Measurements from ENCODE around the gene KIF25. TPM values are rescaled to one million over a fixed set of nuclear protein-coding genes. Genes with fewer than 3 reads are reported as not detected.

The KIF25 gene
- total and polyA plus RNA-seq, 4 donors: 0.05 TPM; not detected in 3

GRCh38 chr6:168030908-168031307 lies 33.4 kb downstream of the KIF25 start:
- Histone ChIP-seq H3K9me3 (ENCODE audit: control insufficient read depth in 4 of 4, low read length in 3 of 4) (peaks cover 0 to 4% (median 0%) of the 10 kb centered on the region in 4 donors), H3K27ac (ENCODE audit: low read depth in 1 of 2, low read length in 2 of 2) (no peak overlapping the region), H3K27me3 (ENCODE audit: control insufficient read depth in 4 of 4, insufficient read depth in 4 of 4, low read length in 3 of 4) (no peaks in the 10 kb centered on the region), H3K36me3 (ENCODE audit: control insufficient read depth in 4 of 4, insufficient read depth in 3 of 4, low read depth in 1 of 4, low read length in 3 of 4) (no peaks in the 10 kb centered on the region), H3K4me1 (ENCODE audit: control insufficient read depth in 4 of 4, insufficient read depth in 4 of 4, low read length in 3 of 4) (peaks cover 0 to 6% (median 4%) of the 10 kb centered on the region in 4 donors), H3K4me3 (ENCODE audit: low read depth in 1 of 3, low read length in 3 of 3) (no peak overlapping the region), H3K9ac (ENCODE audit: low read depth in 1 of 2, low read length in 2 of 2) (no peak overlapping the region)
- DNase-seq (ENCODE audit: low spot score): no peak
- 82% methylated on average over 2 of the region's 2 CpGs for WGBS
- TF ChIP-seq NR2F2 (IDR thresholded peaks at IDR 0.05): no peak
- TF ChIP-seq, protein P1, sequence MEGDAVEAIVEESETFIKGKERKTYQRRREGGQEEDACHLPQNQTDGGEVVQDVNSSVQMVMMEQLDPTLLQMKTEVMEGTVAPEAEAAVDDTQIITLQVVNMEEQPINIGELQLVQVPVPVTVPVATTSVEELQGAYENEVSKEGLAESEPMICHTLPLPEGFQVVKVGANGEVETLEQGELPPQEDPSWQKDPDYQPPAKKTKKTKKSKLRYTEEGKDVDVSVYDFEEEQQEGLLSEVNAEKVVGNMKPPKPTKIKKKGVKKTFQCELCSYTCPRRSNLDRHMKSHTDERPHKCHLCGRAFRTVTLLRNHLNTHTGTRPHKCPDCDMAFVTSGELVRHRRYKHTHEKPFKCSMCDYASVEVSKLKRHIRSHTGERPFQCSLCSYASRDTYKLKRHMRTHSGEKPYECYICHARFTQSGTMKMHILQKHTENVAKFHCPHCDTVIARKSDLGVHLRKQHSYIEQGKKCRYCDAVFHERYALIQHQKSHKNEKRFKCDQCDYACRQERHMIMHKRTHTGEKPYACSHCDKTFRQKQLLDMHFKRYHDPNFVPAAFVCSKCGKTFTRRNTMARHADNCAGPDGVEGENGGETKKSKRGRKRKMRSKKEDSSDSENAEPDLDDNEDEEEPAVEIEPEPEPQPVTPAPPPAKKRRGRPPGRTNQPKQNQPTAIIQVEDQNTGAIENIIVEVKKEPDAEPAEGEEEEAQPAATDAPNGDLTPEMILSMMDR (IDR thresholded peaks at IDR 0.05; ENCODE audit: low read depth, low read length, missing input control): no peak

DNA sequence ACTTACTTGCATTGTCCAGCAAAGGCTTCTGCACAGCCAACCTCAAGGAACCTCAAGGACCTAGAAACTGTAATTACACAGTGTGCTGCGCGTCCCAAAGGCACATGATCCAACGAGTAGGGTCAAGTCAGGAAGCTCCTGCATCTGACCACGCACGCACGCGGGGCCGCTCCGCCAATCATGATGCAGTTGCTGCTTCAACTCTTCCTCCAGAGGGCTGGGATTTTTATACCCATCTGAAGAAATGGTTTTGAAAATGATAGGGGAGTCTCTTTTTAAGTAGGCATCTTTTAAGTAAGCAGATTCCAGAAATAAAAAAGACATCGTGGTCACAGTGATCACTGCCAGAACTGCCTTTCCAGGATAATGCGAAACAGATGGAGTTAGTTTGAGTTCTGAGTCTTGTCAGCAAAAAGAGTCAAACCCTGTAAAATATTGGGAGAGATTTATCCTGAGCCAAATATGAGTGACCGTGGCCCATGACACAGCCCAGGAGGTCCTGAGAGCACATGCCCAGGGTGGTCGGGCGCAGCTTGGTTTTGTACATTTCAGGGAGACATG lies 34.0 kb downstream of the KIF25 start:
- H3K27ac ChIP-seq (ENCODE audit: low read depth in 1 of 2, low read length in 2 of 2): peak overlapping the region; percentile 2 to 22
- H3K9ac ChIP-seq (ENCODE audit: low read depth in 1 of 2, low read length in 2 of 2): no peak overlapping the region
- TF ChIP-seq ZBTB33 (IDR thresholded peaks at IDR 0.05) (no peak), ATF3 (IDR thresholded peaks at IDR 0.05) (no peak), RAD21 (IDR thresholded peaks at IDR 0.05) (no peak), NR2F2 (IDR thresholded peaks at IDR 0.05) (no peak), GABPA (IDR thresholded peaks at IDR 0.05 in 1 of 2, conservative IDR thresholded peaks at IDR 0.05 in 1 of 2) (no peak), MAX (IDR thresholded peaks at IDR 0.05) (no peak), YY1 (IDR thresholded peaks at IDR 0.05) (no peak), REST (IDR thresholded peaks at IDR 0.05) (no peak), JUND (IDR thresholded peaks at IDR 0.05) (no peak), SP1 (IDR thresholded peaks at IDR 0.05) (no peak), FOXA2 (IDR thresholded peaks at IDR 0.05) (no peak), HNF4G (IDR thresholded peaks at IDR 0.05) (no peak), RXRA (IDR thresholded peaks at IDR 0.05) (no peak), TAF1 (conservative IDR thresholded peaks at IDR 0.05) (no peak), HNF4A (conservative IDR thresholded peaks at IDR 0.05) (no peak), FOXA1 (IDR thresholded peaks at IDR 0.05) (no peak), EGR1 (IDR thresholded peaks at IDR 0.05; ENCODE audit: low read depth in 2 of 2) (no peak)
- TF ChIP-seq, protein P1 (IDR thresholded peaks at IDR 0.05; ENCODE audit: low read depth, low read length, missing input control): no peak
- H3K36me3 ChIP-seq (ENCODE audit: control insufficient read depth in 4 of 4, insufficient read depth in 3 of 4, low read depth in 1 of 4, low read length in 3 of 4): no peaks in the 10 kb centered on the region
- peaks cover 0 to 6% (median 4%) of the 10 kb centered on the region in 4 donors for H3K4me1 ChIP-seq (ENCODE audit: control insufficient read depth in 4 of 4, insufficient read depth in 4 of 4, low read length in 3 of 4)
- H3K9me3 ChIP-seq (ENCODE audit: control insufficient read depth in 4 of 4, low read length in 3 of 4): peaks cover 0 to 6% (median 0%) of the 10 kb centered on the region in 4 donors
- no peak overlapping the region for H3K4me3 ChIP-seq (ENCODE audit: low read depth in 1 of 3, low read length in 3 of 3)
- H3K27me3 ChIP-seq (ENCODE audit: control insufficient read depth in 4 of 4, insufficient read depth in 4 of 4, low read length in 3 of 4): no peaks in the 10 kb centered on the region
- WGBS: 84% methylated on average over 14 of the region's 14 CpGs
- DNase-seq (ENCODE audit: low spot score): no peak
